Measurements from ENCODE around the gene POLR1E.
"Not testable (repeated sequence)": the region's sequence is repeated elsewhere in the genome, so short reads cannot be mapped to it uniquely, and the experiment has no call there.

The POLR1E gene

DNA sequence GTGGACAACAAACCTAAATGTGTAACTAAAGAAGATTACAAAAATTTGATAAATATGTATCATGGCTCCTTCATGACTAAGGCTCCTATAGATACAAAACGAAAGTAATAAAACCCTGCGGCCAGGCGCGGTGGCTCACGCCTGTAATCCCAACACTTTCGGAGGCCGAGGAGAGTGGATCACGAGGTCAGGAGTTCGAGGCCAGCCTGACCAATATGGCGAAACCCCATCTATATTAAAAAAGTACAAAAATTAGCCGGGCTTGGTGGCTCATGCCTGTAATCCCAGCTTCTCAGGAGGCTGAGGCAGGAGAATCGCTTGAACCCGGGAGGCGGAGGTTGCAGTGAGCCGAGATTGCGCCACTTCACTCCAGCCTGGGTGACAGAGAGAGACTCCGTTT lies 18.2 kb upstream of the POLR1E start:
- Mint-ChIP-seq H3K4me1 (peaks cover 36% of the 10 kb centered on the region), H3K36me3 (ENCODE audit: insufficient read depth) (peaks cover 25% of the 10 kb centered on the region)
- H3K27me3 Mint-ChIP-seq; ATAC-seq (replicated peaks; ENCODE audit: extremely low read depth, poor library complexity, severe bottlenecking); H3K4me3 Mint-ChIP-seq; H3K9me3 Mint-ChIP-seq; H3K27ac Mint-ChIP-seq (ENCODE audit: low read depth); DNase-seq (ENCODE audit: low spot score in 2 of 2): not testable (repeated sequence)

DNA sequence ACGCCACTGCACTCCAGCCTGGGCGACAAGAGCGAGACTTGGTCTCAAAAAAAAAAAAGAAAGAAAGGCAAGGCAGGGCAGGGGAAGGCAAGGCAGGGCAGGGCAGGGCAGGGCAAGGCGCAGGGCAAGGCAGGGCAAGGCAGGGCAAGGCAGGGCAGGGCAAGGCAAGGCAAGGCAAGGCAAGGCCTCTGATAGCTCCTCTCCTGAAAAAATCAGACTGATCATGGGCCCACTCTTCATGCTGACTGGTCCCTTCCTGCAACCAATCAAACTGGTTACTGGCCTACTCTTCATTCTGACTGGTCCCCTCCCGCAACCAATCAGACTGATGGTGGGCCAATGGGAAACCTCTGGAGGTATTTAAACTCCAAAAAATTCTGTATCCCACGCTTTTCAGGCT lies 17.1 kb upstream of the POLR1E start:
- Mint-ChIP-seq H3K27ac (ENCODE audit: low read depth) (no peak overlapping the region), H3K4me3 (no peak overlapping the region), H3K27me3 (no peaks in the 10 kb centered on the region), H3K9me3 (no peaks in the 10 kb centered on the region), H3K4me1 (peaks cover 25% of the 10 kb centered on the region), H3K36me3 (ENCODE audit: insufficient read depth) (peaks cover 25% of the 10 kb centered on the region)
- no peak for ATAC-seq (replicated peaks; ENCODE audit: extremely low read depth, poor library complexity, severe bottlenecking)
- DNase-seq (ENCODE audit: low spot score in 2 of 2): no peak

DNA sequence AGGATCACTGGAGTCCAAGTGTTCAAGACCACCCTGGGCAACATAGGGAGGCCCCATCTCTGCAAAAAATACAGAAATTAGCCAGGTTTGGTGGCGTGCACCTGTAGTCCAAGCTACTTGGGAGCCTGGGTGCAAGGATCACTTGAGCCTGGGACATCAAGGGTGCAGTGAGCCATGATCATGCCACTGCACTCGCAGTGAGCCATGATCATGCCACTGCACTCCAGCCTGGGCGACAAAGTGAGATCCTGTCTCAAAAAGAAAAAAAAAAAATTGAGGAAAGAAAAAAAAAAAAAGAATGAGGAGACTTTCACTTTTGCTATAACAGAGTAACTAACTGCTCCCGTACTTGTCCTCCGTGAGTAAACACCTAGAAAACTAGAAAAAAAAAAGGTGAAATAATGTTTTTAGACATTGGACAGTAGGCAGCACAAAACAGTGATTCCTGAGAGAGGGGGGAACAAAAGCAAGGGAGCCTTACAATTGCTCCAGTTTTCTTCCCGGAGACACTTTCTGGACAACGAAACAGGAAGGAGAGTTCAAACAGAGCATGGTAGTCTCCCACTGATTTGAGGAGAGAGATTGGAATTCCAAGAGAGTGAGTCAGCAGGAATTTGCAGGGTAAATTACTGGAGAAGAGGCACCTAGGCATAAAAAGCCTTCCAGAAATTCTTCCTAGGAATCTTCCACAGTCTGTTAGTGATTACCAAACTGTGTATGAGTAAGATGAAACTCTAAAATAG lies 13.6 kb upstream of the POLR1E start:
- peaks cover 8% of the 10 kb centered on the region for H3K27me3 Mint-ChIP-seq
- DNase-seq (ENCODE audit: low spot score in 2 of 2) (no peak), ATAC-seq (replicated peaks; ENCODE audit: extremely low read depth, poor library complexity, severe bottlenecking) (no peak)
- H3K36me3 Mint-ChIP-seq (ENCODE audit: insufficient read depth): no peaks in the 10 kb centered on the region
- peak overlapping the region; percentile 61 for H3K4me3 Mint-ChIP-seq
- peaks cover 6% of the 10 kb centered on the region for H3K4me1 Mint-ChIP-seq
- H3K9me3 Mint-ChIP-seq: no peaks in the 10 kb centered on the region
- H3K27ac Mint-ChIP-seq (ENCODE audit: low read depth): peak overlapping the region; percentile 42

DNA sequence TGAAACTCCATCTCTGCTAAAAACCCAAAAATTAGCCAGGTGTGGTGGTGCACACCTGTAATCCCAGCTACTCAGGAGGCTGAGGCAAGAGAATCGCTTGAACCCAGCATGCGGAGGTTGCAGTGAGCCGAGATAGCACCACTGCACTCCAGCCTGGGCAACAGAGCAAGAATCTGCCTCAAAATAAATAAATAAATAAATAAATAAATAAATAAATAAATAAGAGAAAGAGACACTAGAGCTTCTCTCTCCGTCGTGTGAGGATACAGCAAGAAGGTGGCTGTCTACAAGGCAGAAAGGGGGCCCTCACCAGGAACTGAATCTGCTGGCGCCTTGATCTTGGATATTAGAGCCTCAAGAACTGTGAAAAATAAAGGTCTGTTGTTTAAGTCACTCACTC lies 11.8 kb upstream of the POLR1E start:
- not testable (repeated sequence) for H3K4me1 Mint-ChIP-seq; ATAC-seq (replicated peaks; ENCODE audit: extremely low read depth, poor library complexity, severe bottlenecking); H3K36me3 Mint-ChIP-seq (ENCODE audit: insufficient read depth); DNase-seq (ENCODE audit: low spot score in 2 of 2); H3K9me3 Mint-ChIP-seq; H3K27ac Mint-ChIP-seq (ENCODE audit: low read depth); H3K4me3 Mint-ChIP-seq
- H3K27me3 Mint-ChIP-seq: peaks cover 25% of the 10 kb centered on the region

DNA sequence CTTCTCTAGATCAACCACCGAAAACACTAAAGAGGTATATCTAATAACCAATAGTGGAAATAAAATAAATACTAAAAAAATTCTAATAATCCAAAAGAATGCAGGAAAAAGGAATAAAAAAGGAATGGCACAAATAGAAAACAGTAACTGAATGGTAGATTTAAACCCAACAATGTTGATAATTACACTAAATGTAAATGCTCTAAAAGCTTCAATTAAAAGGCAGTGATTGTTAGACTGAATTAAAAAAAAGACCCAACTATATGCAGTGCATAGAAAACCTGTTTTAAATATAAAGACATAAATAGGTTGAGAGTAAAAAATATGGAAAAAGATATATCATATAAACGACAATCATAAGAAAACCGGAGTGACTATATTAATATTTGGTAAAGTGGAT lies 11.3 kb upstream of the POLR1E start:
- DNase-seq (ENCODE audit: low spot score in 2 of 2): no peak
- Mint-ChIP-seq H3K36me3 (ENCODE audit: insufficient read depth) (no peaks in the 10 kb centered on the region), H3K9me3 (no peaks in the 10 kb centered on the region)

DNA sequence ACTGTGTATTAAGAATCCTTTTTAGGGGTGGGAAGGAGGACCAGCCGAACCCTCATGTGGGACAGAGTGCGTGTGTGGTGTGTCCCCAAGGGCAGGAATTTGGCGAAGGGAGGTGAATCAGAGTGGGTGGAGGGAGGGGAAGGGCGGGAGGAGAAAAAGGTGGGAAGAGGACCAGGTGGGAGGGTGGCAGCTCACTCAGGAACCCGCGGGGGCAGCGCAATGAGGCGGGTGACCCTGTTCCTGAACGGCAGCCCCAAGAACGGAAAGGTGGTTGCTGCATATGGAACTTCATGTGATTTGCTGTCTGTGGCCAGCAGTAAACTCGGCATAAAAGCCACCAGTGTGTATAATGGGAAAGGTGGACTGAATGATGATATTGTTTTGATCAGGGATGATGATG lies 8.8 kb upstream of the POLR1E start:
- Mint-ChIP-seq H3K27ac (ENCODE audit: low read depth) (no peak overlapping the region), H3K4me1 (peaks cover 5% of the 10 kb centered on the region), H3K27me3 (peaks cover 49% of the 10 kb centered on the region)

More for the DNA sequence above, 11.3 kb upstream of the POLR1E start:
- no peak overlapping the region for H3K4me3 Mint-ChIP-seq
- H3K27ac Mint-ChIP-seq (ENCODE audit: low read depth): no peak overlapping the region
- peaks cover 29% of the 10 kb centered on the region for H3K27me3 Mint-ChIP-seq
- ATAC-seq (replicated peaks; ENCODE audit: extremely low read depth, poor library complexity, severe bottlenecking): no peak
- peaks cover 6% of the 10 kb centered on the region for H3K4me1 Mint-ChIP-seq

DNA sequence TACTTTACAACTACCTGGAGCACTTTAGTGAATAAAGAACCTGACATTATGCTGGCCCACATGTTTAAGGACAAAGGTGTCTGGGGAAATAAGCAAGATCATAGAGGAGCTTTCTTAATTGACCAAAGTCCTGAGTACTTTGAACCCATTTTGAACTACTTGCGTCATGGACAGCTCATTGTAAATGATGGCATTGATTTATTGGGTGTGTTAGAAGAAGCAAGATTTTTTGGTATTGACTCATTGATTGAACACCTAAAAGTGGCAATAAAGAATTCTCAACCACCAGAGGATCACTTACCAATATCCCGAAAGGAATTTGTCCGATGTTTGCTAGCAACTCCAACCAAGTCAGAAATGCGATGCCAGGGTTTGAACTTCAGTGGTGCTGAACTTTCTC lies 8.3 kb upstream of the POLR1E start:
- H3K27me3 Mint-ChIP-seq: peaks cover 53% of the 10 kb centered on the region
- DNase-seq (ENCODE audit: low spot score in 2 of 2); H3K27ac Mint-ChIP-seq (ENCODE audit: low read depth); H3K4me3 Mint-ChIP-seq; H3K4me1 Mint-ChIP-seq; ATAC-seq (replicated peaks; ENCODE audit: extremely low read depth, poor library complexity, severe bottlenecking); H3K36me3 Mint-ChIP-seq (ENCODE audit: insufficient read depth); H3K9me3 Mint-ChIP-seq: not testable (repeated sequence)

More for the DNA sequence above, 8.8 kb upstream of the POLR1E start:
- Mint-ChIP-seq H3K9me3 (no peaks in the 10 kb centered on the region), H3K36me3 (ENCODE audit: insufficient read depth) (no peaks in the 10 kb centered on the region), H3K4me3 (no peak overlapping the region)
- ATAC-seq (replicated peaks; ENCODE audit: extremely low read depth, poor library complexity, severe bottlenecking): no peak
- no peak for DNase-seq (ENCODE audit: low spot score in 2 of 2)

DNA sequence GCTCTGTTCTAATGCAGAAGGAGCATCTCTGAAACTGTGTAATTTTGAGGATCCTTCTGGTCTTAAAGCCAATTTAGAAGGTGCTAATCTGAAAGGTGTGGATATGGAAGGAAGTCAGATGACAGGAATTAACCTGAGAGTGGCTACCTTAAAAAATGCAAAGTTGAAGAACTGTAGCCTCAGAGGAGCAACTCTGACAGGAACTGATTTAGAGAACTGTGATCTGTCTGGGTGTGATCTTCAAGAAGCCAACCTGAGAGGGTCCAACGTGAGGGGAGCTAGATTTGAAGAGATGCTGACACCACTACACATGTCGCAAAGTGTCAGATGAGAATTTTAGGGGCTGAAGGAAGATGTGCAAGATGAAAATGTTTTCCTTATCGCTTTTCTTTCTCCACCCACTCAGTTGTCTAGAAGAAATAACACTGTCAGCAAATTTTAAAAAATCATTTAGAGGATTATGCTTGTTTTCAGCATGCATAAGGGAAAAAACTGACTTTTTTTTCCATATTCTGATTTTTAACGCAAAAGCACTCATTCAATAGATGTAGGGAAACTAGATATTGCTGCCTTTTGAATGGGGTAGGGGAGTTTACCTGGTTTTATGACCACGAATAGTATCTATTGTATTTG lies 7.6 kb upstream of the POLR1E start:
- DNase-seq (ENCODE audit: low spot score in 2 of 2); ATAC-seq (replicated peaks; ENCODE audit: extremely low read depth, poor library complexity, severe bottlenecking); H3K27ac Mint-ChIP-seq (ENCODE audit: low read depth); H3K9me3 Mint-ChIP-seq; H3K4me3 Mint-ChIP-seq; H3K4me1 Mint-ChIP-seq; H3K36me3 Mint-ChIP-seq (ENCODE audit: insufficient read depth): not testable (repeated sequence)
- peaks cover 53% of the 10 kb centered on the region for H3K27me3 Mint-ChIP-seq

DNA sequence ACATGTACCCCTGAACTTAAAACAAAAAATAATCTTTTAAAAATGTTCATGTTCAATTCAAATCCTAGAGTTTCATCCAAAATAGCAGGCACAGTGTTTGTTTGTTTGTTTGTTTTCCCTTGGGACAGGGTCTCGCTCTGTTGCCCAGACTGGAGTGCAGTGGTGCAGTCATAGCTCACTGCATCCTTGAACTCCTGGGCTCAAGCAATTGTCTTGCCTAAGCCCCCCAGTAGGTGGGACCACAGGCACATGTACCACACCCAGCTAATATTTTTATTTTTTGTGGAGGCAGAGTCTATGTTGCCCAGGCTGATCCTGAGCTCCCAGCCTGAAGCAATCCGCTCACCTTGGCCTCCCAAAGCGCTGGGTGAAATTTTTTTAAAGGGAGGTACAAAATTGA lies 5.0 kb upstream of the POLR1E start:
- H3K27ac Mint-ChIP-seq (ENCODE audit: low read depth): no peak overlapping the region
- peaks cover 53% of the 10 kb centered on the region for H3K27me3 Mint-ChIP-seq
- H3K4me3 Mint-ChIP-seq: no peak overlapping the region
- peaks cover 11% of the 10 kb centered on the region for H3K4me1 Mint-ChIP-seq
- DNase-seq (ENCODE audit: low spot score in 2 of 2) (no peak), ATAC-seq (replicated peaks; ENCODE audit: extremely low read depth, poor library complexity, severe bottlenecking) (no peak)
- no peaks in the 10 kb centered on the region for H3K9me3 Mint-ChIP-seq
- H3K36me3 Mint-ChIP-seq (ENCODE audit: insufficient read depth): peaks cover 3% of the 10 kb centered on the region

DNA sequence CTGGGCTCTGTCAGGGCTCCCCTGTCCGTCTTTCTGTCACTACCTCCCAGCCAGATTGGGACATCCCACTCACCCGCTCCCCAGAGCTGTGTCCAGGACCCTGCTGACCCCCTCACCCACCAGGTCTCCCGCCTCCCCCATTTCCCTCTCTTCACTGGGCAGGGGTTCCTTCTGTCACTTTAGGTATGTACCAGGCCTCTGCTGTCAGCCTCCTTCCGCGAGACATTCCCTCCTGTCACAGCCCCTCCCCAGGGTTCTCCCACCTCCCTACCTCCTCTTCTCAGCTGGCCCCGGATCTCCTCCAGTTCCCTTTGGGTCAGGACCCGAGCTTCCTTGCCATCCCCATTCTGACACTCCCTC lies 488 bp downstream of the POLR1E start:
- H3K36me3 Mint-ChIP-seq (ENCODE audit: insufficient read depth): peaks cover 29% of the 10 kb centered on the region
- H3K27ac Mint-ChIP-seq (ENCODE audit: low read depth): peak overlapping the region; percentile 97
- ATAC-seq (replicated peaks; ENCODE audit: extremely low read depth, poor library complexity, severe bottlenecking) (no peak), DNase-seq (ENCODE audit: low spot score in 2 of 2) (no peak)
- H3K27me3 Mint-ChIP-seq: peaks cover 11% of the 10 kb centered on the region
- no peaks in the 10 kb centered on the region for H3K9me3 Mint-ChIP-seq
- peak overlapping the region; percentile 92 for H3K4me3 Mint-ChIP-seq
- peaks cover 33% of the 10 kb centered on the region for H3K4me1 Mint-ChIP-seq

DNA sequence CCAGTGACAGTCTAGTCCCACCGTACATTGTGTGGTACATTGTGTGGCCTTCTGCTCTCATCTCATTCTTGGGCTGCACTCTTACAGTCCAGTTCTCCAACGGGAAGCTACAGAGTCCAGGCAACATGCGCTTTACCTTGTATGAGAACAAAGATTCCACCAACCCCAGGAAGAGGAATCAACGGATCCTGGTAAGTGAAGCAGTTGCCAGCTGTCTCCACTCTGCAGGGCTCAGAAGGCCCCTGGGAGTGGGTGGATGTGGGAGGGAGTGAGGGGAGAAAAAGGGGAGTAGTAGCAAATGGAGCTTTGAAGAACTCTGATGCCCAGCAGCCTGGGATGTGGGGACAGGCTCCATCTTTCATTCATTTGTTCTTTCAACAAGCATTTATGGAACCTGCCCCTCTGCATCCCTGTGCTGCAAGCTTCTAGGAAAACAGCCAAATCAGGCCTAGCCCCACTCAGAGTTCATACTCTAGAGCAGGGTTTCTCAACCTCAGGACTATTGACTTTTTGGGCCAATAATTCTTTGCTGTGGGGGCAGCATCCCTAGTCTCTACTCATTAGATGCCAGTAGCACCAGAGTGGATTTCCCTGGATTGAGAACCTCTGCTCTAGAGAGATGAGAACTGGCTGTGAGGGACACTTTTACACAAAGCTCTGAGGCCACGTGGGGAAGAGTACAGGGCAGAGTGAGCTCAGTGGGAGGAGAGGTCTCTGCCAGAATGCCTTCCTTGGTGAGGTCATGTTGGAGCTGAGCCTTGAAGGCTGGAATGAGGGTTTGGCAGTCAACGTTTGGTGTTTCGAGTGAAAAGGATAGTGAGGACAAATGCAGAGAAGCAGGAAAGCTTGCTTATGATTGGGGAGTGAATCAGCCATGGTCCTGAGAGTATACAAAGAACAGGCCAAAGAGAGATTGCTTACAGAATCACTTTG lies 1.1 kb downstream of the POLR1E start:
- DNase-seq (ENCODE audit: low spot score in 2 of 2) (no peak), ATAC-seq (replicated peaks; ENCODE audit: extremely low read depth, poor library complexity, severe bottlenecking) (no peak)
- Mint-ChIP-seq H3K27ac (ENCODE audit: low read depth) (peak overlapping the region; percentile 97), H3K9me3 (no peaks in the 10 kb centered on the region), H3K4me3 (peak overlapping the region; percentile 92), H3K27me3 (peaks cover 4% of the 10 kb centered on the region), H3K4me1 (peaks cover 33% of the 10 kb centered on the region), H3K36me3 (ENCODE audit: insufficient read depth) (peaks cover 29% of the 10 kb centered on the region)

DNA sequence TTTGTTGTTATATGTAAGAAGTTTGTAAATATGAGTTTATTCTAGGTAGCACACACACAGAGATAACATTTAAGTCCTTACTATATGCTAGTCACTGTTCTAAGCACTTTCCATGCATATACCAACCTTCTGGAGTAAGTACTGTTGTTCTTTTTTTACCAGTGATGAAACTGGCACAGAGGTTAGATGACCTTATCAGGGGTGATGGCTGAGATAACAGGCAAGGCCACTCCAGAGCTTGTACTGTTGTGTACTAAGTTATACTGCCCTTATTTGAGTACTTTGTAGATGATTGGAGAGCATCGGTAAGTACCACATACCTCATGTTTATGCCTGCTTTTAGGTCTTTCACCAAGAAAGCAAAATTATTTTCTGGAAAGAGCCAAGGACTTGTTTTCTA lies 6.2 kb downstream of the POLR1E start:
- H3K9me3 Mint-ChIP-seq: no peaks in the 10 kb centered on the region
- no peak overlapping the region for H3K4me3 Mint-ChIP-seq
- no peak for ATAC-seq (replicated peaks; ENCODE audit: extremely low read depth, poor library complexity, severe bottlenecking)
- no peaks in the 10 kb centered on the region for H3K27me3 Mint-ChIP-seq
- no peak overlapping the region for H3K27ac Mint-ChIP-seq (ENCODE audit: low read depth)
- H3K4me1 Mint-ChIP-seq: peaks cover 12% of the 10 kb centered on the region
- no peak for DNase-seq (ENCODE audit: low spot score in 2 of 2)
- H3K36me3 Mint-ChIP-seq (ENCODE audit: insufficient read depth): peaks cover 48% of the 10 kb centered on the region

Data from central memory CD8-positive, alpha-beta T cell (primary cell).